RWPE1 (cell line): ENCODE data around the gene CAVIN3.

ENCODE experiments used
- CTCF ChIA-PET: fragments of 350-600 bp; sonication (Branson Sonifier 250); formaldehyde crosslinking; extraction: SDS; loops from one replicate; lab custom pipeline; 2021; lab: Yijun Ruan, JAX
- POLR2A ChIA-PET: fragments of 400-600 bp; formaldehyde crosslinking; extraction: SDS; loops from one replicate; lab custom pipeline; 2020; ENCODE audit warnings: antibody characterized with exemption; ENCODE audit not compliant: low non-redundant PET; lab: Yijun Ruan, JAX
- DNase-seq: peaks from one replicate; pipeline ENCODE4 v3.0.0; 2012; ENCODE audit warnings: low spot score
- H3K27ac ChIP-seq: fragments of 450-650 bp; 2 replicates; pipeline ENCODE4 v1.5.1; 2017
- CTCF ChIP-seq: fragments of 450-650 bp; conservative IDR thresholded peaks from 2 replicates; pipeline ENCODE4 v1.5.1; 2017; ENCODE audit warnings: low read depth, mild to moderate bottlenecking

The CAVIN3 gene

GRCh38 chr11:6270584-6271246 is 49.6 kb downstream of the CAVIN3 start:
- no peak overlapping the region for H3K27ac ChIP-seq
- CTCF ChIA-PET = no interaction called here
- no peak for DNase-seq
- TF ChIP-seq CTCF = no peak
- POLR2A ChIA-PET = no interaction called here

- TF ChIP-seq CTCF = no peak
- H3K27ac ChIP-seq = no peak overlapping the region
- ChIA-PET POLR2A (no interaction called here), CTCF (no interaction called here)
- DNase-seq = no peak
Measured at GRCh38 chr11:6269994-6270393, 50.3 kb downstream of the CAVIN3 start.
